ENCODE data around the gene KRT74. TPM values are rescaled to one million over a fixed set of nuclear protein-coding genes. Genes with fewer than 3 reads are reported as not detected.

KRT74 gene
- total and polyA plus RNA-seq, 2 of the 13 experiments (the other 11 are each of a cell fraction or from before 2014, with no cell fraction given): not detected

- no peak for DNase-seq (ENCODE audit: low spot score)
- no peaks in the 10 kb centered on the region for H3K79me2 ChIP-seq (ENCODE audit: insufficient read depth, low read length)
- no peaks in the 10 kb centered on the region for H4K20me1 ChIP-seq (ENCODE audit: insufficient read depth, low read length)
- intact Hi-C loops (cut with micrococcal nuclease; ENCODE audit: unreplicated experiment): no loop called here
- POLR2A ChIA-PET: no interaction called here
- BruUV-seq (replicated peaks): no TSS peak
- in situ Hi-C loops (cut with HindIII; ENCODE audit: extremely low pct_ligation_motif_present, low pct_unique_long_range_greater_than_20kb): no loop called here
- H3K9ac ChIP-seq (ENCODE audit: insufficient read depth, low read depth, low read length): no peak overlapping the region
- no peak; the same call in 2 of the 3 replicates for ATAC-seq
- TF ChIP-seq FOSL2 (CRISPR knock-in tag; IDR thresholded peaks at IDR 0.05) (peak; percentile 50), GPBP1L1 (CRISPR knock-in tag; IDR thresholded peaks at IDR 0.05) (no peak), NBN (conservative IDR thresholded peaks at IDR 0.05) (no peak)
- H3K27ac ChIP-seq (ENCODE audit: extremely low read length, insufficient read depth, low read length): no peak overlapping the region
- no peaks in the 10 kb centered on the region for H3K36me3 ChIP-seq (replicated peaks in 1 of 2; ENCODE audit: control insufficient read depth in 1 of 2, insufficient read depth in 2 of 2, low read length in 2 of 2)
- no peak overlapping the region for H3K4me3 ChIP-seq (replicated peaks in 1 of 3; ENCODE audit: insufficient read depth in 1 of 3, low read depth in 2 of 3, low read length in 3 of 3)
- CTCF ChIA-PET (ENCODE audit: low intra/inter-chr PET ratio, low total read pairs): no interaction called here
- 24% methylated on average over 4 of the region's 10 CpGs for WGBS (ENCODE audit: low lambda C conversion rate)
- no peak overlapping the region for H2AFZ ChIP-seq (ENCODE audit: low read length)
- H3K27me3 ChIP-seq (ENCODE audit: control insufficient read depth in 1 of 2, insufficient read depth in 2 of 2, low read length in 2 of 2): peaks cover 4 to 8% of the 10 kb centered on the region in 2 experiments; a peak in 3 of 5 replicates
- H3K4me2 ChIP-seq (ENCODE audit: low read depth, low read length): no peak overlapping the region
- no peaks in the 10 kb centered on the region for H3K4me1 ChIP-seq (ENCODE audit: insufficient read depth, low read length)
- H3K9me3 ChIP-seq (ENCODE audit: low read length): no peaks in the 10 kb centered on the region
- FAIRE-seq: no peak
Measured at GRCh38 chr12:52521175-52521567, 52.5 kb downstream of the KRT74 start.

GRCh38 chr12:52519826-52520662 lies 53.6 kb downstream of the KRT74 start, which contains the start of gene KRT5:
Gene KRT5, minus strand, starts transcription at chr12:52520394. Its CDS starts 98 bp downstream, at chr12:52520296.
- Histone ChIP-seq H3K36me3 (replicated peaks in 1 of 2; ENCODE audit: control insufficient read depth in 1 of 2, insufficient read depth in 2 of 2, low read length in 2 of 2) (no peaks in the 10 kb centered on the region), H4K20me1 (ENCODE audit: insufficient read depth, low read length) (no peaks in the 10 kb centered on the region), H2AFZ (ENCODE audit: low read length) (no peak within 1 kb of the TSS), H3K4me1 (ENCODE audit: insufficient read depth, low read length) (no peaks in the 10 kb centered on the region), H3K9ac (ENCODE audit: insufficient read depth, low read depth, low read length) (no peak within 1 kb of the TSS), H3K27me3 (ENCODE audit: control insufficient read depth in 1 of 2, insufficient read depth in 2 of 2, low read length in 2 of 2) (peaks cover 2 to 8% of the 10 kb centered on the region in 2 experiments; a peak in 3 of 5 replicates), H3K4me3 (replicated peaks in 1 of 3; ENCODE audit: insufficient read depth in 1 of 3, low read depth in 2 of 3, low read length in 3 of 3) (no peak within 1 kb of the TSS), H3K9me3 (ENCODE audit: low read length) (no peaks in the 10 kb centered on the region), H3K4me2 (ENCODE audit: low read depth, low read length) (no peak within 1 kb of the TSS), H3K79me2 (ENCODE audit: insufficient read depth, low read length) (no peaks in the 10 kb centered on the region), H3K27ac (ENCODE audit: extremely low read length, insufficient read depth, low read length) (no peak within 1 kb of the TSS)
- FAIRE-seq: no peak
- WGBS (ENCODE audit: low lambda C conversion rate): 60% methylated on average over 15 of the region's 29 CpGs
- ChIA-PET POLR2A (no interaction called here), CTCF (ENCODE audit: low intra/inter-chr PET ratio, low total read pairs) (no interaction called here)
- intact Hi-C loops (cut with micrococcal nuclease; ENCODE audit: unreplicated experiment) (no loop called here), in situ Hi-C loops (cut with HindIII; ENCODE audit: extremely low pct_ligation_motif_present, low pct_unique_long_range_greater_than_20kb) (no loop called here)
- no peak for ATAC-seq
- BruUV-seq (replicated peaks): no TSS peak
- no peak for DNase-seq (ENCODE audit: low spot score)
- no peak for TF ChIP-seq NCOR1 (IDR thresholded peaks at IDR 0.05; ENCODE audit: borderline replicate concordance, low read length)
- TF ChIP-seq MAZ (IDR thresholded peaks at IDR 0.05; ENCODE audit: borderline replicate concordance, low read depth, low read length): no peak
- TF ChIP-seq MAZ (CRISPR knock-in tag; IDR thresholded peaks at IDR 0.05; ENCODE audit: low read depth): no peak
- no peak for TF ChIP-seq SAFB2 (CRISPR knock-in tag; IDR thresholded peaks at IDR 0.05; ENCODE audit: borderline replicate concordance, low read depth)

Data from HepG2 (cell line).